ENCODE measurements around the gene AMZ1. TPM values are rescaled to one million over a fixed set of nuclear protein-coding genes. Genes with fewer than 3 reads are reported as not detected.

AMZ1 gene
- total RNA-seq, 4 donors from 2014 or later: 0.19 to 1.1 TPM; not detected in 2

- ATAC-seq (ENCODE audit: low FRiP score): no peak
- no peak for TF ChIP-seq CTCF (IDR thresholded peaks at IDR 0.05)
Observed at GRCh38 chr7:2716488-2716887, 28.5 kb downstream of the AMZ1 start.

GRCh38 chr7:2716906-2717292, 28.9 kb downstream of the AMZ1 start:
- ATAC-seq (ENCODE audit: low FRiP score): no peak
- no peak for TF ChIP-seq CTCF (IDR thresholded peaks at IDR 0.05)
- DNase-seq (ENCODE audit: low spot score): no peak

More at GRCh38 chr7:2716488-2716887, 28.5 kb downstream of the AMZ1 start:
- DNase-seq (ENCODE audit: low spot score): no peak

- TF ChIP-seq CTCF (IDR thresholded peaks at IDR 0.05): no peak
- DNase-seq (ENCODE audit: low spot score): no peak
- no peak for ATAC-seq (ENCODE audit: low FRiP score)
Observed at GRCh38 chr7:2717293-2718261, 29.6 kb downstream of the AMZ1 start.

GRCh38 chr7:2718296-2718965, 30.4 kb downstream of the AMZ1 start:
- no peak for DNase-seq (ENCODE audit: low spot score)
- no peak for ATAC-seq (ENCODE audit: low FRiP score)
- no peak for TF ChIP-seq CTCF (IDR thresholded peaks at IDR 0.05)

GRCh38 chr7:2719007-2719406, 31.0 kb downstream of the AMZ1 start:
- TF ChIP-seq CTCF (IDR thresholded peaks at IDR 0.05): no peak
- ATAC-seq (ENCODE audit: low FRiP score) (no peak), DNase-seq (ENCODE audit: low spot score) (no peak)

GRCh38 chr7:2720024-2720423, 32.0 kb downstream of the AMZ1 start:
- no peak for TF ChIP-seq CTCF (IDR thresholded peaks at IDR 0.05)
- ATAC-seq (ENCODE audit: low FRiP score) (no peak), DNase-seq (ENCODE audit: low spot score) (no peak)

Measured in omental fat pad (tissue), 4 donors.